EL (cell line): Measurements from ENCODE around the gene FERMT2.

Experiments
- DNase-seq: peaks from one replicate; pipeline ENCODE4 v3.0.0-alpha.2; 2016

The FERMT2 gene

GRCh38 chr14:52950898-52951680, at the start of gene FERMT2:
Gene FERMT2 (minus strand): TSS chr14:52951050. CDS start chr14:52950568, 482 bp downstream.
- peak; percentile 92 for DNase-seq

- peak; percentile 81 for DNase-seq
These were observed 47.6 kb upstream of the FERMT2 start for GRCh38 chr14:52998376-52999015.

- no peak for DNase-seq
These were observed 45.6 kb upstream of the FERMT2 start for GRCh38 chr14:52996493-52996892.

GRCh38 chr14:52995998-52996397, 45.1 kb upstream of the FERMT2 start:
- DNase-seq = no peak

GRCh38 chr14:52992236-52992870, 41.5 kb upstream of the FERMT2 start:
- DNase-seq = no peak

GRCh38 chr14:52988139-52988538, 37.3 kb upstream of the FERMT2 start:
- DNase-seq = no peak

- no peak for DNase-seq
These were observed 36.7 kb upstream of the FERMT2 start for GRCh38 chr14:52987514-52987913.

- DNase-seq = no peak
These were observed 36.2 kb upstream of the FERMT2 start for GRCh38 chr14:52987042-52987441.

- no peak for DNase-seq
These were observed 26.9 kb upstream of the FERMT2 start for GRCh38 chr14:52977798-52978197.

GRCh38 chr14:52974406-52974805, 23.6 kb upstream of the FERMT2 start:
- peak; percentile 11 for DNase-seq

- peak; percentile 70 for DNase-seq
These were observed 10.3 kb upstream of the FERMT2 start for GRCh38 chr14:52961060-52961639.

- no peak for DNase-seq
These were observed 9.8 kb upstream of the FERMT2 start for GRCh38 chr14:52960627-52961026.

GRCh38 chr14:52954346-52955214, 3.7 kb upstream of the FERMT2 start:
- DNase-seq = no peak

- DNase-seq = peak; percentile 87
These were observed 1.1 kb upstream of the FERMT2 start for GRCh38 chr14:52951681-52952554.

- DNase-seq = peak; percentile 61
These were observed 396 bp downstream of the FERMT2 start for GRCh38 chr14:52950410-52950897.

GRCh38 chr14:52949711-52950409, 990 bp downstream of the FERMT2 start:
- peak; percentile 62 for DNase-seq

GRCh38 chr14:52949249-52949648, 1.6 kb downstream of the FERMT2 start:
- DNase-seq = no peak

GRCh38 chr14:52948836-52949235, 2.0 kb downstream of the FERMT2 start:
- no peak for DNase-seq

- DNase-seq = no peak
These were observed 2.8 kb downstream of the FERMT2 start for GRCh38 chr14:52948039-52948438.

- no peak for DNase-seq
These were observed 6.6 kb downstream of the FERMT2 start for GRCh38 chr14:52944254-52944653.

GRCh38 chr14:52939427-52939826, 11.4 kb downstream of the FERMT2 start:
- no peak for DNase-seq
